NCI-H187 treated with DMSO at 0.1 percent for 48 hours (cell line): ENCODE data around the gene DMRTA2.

Experiments
- DNase-seq: peaks from one replicate; lab custom pipeline; 2025; lab: John Stamatoyannopoulos, UW

DMRTA2 gene

GRCh38 chr1:50422946-50423669 lies at the start of gene DMRTA2:
Gene DMRTA2 (minus strand): TSS chr1:50423443. CDS start chr1:50421536, 1,907 bp downstream.
- no peak for DNase-seq

- DNase-seq: no peak
Measured at GRCh38 chr1:50471967-50472366, 48.7 kb upstream of the DMRTA2 start.

- DNase-seq: no peak
Measured at GRCh38 chr1:50462964-50463363, 39.7 kb upstream of the DMRTA2 start.

DNA sequence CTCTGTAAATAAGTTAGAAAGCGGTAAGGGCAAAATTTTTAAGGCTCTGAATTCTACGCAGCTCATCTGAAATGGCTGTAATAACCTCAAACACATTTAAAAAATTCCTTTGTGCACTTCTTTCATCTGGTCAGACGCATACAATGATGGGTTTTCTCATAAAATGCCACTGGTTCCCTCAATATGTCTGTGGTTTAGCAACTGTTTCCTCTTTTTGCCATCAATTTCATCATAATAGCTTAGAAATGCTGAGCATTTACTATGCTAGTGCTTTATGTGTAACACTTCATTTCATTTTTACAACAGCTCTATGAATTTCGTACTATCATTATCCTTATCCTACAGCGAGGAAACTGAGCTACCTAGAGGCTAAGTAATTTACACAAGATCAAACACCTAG lies 35.3 kb upstream of the DMRTA2 start:
- DNase-seq: no peak

GRCh38 chr1:50454911-50455310 lies 31.7 kb upstream of the DMRTA2 start:
- no peak for DNase-seq

DNA sequence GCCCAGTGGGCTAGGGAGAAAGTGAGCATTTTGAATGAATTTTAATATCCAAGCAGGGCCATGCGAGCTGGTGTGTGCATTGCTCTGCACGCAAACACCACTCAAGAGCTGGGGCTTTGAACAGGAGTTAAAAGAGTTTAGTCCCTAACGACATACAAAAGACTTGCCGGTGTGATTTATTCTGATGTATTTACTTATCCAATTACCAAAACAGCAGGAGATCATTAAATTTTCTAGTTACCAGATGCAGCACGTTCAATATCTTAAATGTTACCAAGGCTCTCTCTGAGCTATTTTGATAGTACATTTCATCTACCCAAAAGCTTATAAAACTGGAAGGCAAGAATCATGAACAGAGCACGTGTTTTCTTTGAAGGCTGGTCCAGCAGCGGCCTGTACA lies 30.0 kb upstream of the DMRTA2 start:
- DNase-seq: no peak

DNA sequence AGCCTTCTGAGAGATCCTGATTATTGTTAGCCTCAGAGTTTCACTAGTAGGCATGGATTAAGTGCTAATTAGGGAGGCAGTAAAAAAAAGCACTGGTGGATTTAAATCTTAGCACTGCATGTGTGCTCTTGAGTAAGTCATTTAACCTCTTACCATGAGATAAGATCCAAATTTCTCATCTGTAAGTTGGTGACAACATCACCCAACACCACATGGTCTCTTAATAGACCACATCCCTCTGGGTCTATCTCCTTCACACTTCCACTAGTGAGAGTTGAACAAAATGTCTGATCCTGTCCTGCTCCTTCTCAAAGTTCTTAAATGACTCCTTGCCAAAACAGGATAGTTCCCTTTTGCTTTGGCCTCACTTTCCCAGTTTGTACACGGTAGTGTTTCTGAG lies 29.5 kb upstream of the DMRTA2 start:
- DNase-seq: no peak

DNA sequence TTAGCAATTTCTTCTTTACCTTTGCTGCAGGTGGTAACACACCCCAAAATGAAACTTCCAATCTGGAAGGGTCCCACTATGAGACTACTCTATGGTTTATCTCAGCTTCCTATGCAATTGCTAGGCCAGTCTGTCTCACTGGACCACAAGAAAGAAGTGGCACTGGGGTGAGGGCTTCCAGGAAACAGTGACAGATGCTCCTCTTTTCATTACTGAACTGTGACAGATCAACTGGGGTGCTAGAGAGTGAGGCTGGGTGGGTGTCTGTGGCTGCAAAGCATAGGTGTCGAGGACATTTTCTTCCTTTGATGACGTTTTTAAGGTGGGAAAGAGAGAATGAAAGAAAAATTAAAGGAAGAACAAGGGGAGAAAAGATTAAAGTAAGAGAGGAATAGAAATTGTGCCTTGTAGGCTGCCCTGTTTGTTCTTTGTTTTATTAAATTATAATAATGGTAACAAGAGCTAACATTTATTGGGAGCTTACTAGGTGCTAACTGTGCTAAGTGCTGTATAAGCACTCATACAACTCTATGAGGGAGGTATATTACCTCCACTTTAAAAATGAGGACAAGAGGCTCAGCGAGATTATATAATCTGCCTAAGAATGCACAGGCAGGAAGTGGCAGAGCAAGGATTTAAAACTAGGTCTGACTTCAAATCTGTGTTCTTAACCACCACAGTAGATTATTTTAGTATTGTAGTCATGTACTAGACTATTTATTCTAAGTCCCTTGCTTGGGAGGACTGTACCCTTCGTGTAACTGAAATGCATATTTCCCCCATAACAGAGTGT lies 27.8 kb upstream of the DMRTA2 start:
- DNase-seq: no peak

- DNase-seq: no peak
Measured at GRCh38 chr1:50447961-50448360, 24.7 kb upstream of the DMRTA2 start.

GRCh38 chr1:50441183-50441582 lies 17.9 kb upstream of the DMRTA2 start:
- DNase-seq: no peak

GRCh38 chr1:50438945-50439344 lies 15.7 kb upstream of the DMRTA2 start:
- DNase-seq: no peak

DNA sequence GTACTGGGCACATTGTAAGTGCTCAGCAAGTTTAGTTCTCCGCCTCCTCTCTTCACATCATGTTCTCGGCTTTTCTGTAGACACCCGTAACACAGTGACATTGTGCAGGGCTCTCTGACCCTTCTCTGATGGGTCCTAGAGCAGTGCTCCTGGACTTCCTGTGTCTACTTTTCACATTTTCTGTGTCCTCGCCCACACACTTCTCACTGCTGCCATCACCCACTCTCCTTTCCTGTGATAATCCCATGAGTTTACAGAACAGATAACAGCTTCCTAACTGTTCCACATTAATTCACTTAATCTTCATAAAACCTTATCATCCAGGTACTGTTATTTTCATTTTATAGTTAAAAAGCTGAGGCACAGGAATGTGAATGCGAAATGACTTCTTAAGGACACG lies 13.2 kb upstream of the DMRTA2 start:
- no peak for DNase-seq

- DNase-seq: no peak
Measured at GRCh38 chr1:50430010-50430405, 6.8 kb upstream of the DMRTA2 start.

- DNase-seq: no peak
Measured at GRCh38 chr1:50427818-50428779, 4.9 kb upstream of the DMRTA2 start.

DNA sequence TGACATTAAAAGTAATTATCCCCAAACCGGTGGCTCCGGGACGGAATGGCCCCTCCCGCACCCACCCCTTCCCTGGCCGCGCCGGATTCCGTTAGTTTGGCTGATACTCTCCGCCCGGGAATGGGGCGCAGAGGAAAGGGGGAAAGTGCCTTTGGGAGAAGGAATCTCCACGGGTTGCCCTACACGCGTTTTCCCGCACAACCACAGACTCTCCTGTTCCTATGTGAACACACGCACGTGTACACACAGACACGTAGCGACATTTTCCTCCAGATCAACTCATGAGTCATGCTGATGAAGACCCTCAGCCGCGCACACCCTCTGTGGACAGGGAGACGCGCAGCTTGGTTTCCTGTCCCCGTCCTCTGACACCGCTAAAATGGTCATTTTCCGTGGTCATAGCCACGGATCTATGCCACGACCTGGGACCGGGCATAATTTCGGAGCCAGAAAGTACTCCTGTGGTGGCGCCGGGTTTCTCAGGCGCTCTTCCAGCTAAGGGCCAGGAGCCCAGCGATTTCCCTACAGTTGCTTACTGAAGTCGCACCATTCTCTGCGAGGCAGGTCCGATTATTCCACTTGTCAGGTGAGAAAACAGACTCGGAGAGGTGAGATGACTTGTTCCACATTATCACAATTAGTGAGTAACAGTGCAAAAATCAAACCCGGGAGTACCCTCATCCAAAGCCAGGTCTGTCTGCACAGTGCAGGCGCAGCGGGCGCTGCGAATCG lies 4.0 kb upstream of the DMRTA2 start:
- no peak for DNase-seq

DNA sequence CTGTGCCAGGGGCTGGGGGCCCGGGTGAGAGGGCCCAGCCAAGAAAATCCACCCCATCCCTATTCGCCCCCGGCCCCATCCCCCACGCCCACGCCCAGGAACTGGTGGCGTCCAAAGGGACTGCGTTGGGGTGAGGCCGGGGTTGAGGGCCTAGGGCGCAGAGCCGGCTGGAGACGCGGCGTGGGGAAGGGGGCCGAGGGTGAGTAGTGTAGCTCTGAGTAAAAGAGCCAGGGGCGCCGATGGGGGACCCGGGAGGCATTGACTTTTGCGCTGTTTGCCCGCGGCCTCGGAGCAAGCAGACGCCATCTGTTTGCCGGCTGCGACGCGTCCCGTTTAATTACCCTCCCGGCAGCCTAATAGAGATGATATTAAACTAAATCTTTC lies 3.5 kb upstream of the DMRTA2 start:
- no peak for DNase-seq

GRCh38 chr1:50426108-50426700 lies 3.0 kb upstream of the DMRTA2 start:
- DNase-seq: no peak

GRCh38 chr1:50425376-50426107 lies 2.3 kb upstream of the DMRTA2 start:
- DNase-seq: no peak

GRCh38 chr1:50424884-50425375 lies 1.7 kb upstream of the DMRTA2 start:
- no peak for DNase-seq
